GM21360 (cell line): ENCODE results near the gene LRCH4.

Experiments used
- ATAC-seq: cut with Tn5 transposase; IDR thresholded peaks from one replicate; pipeline ENCODE4 v1.9.1; 2021; ENCODE audit warnings: mild to moderate bottlenecking, moderate library complexity; ENCODE audit not compliant: unreplicated experiment

LRCH4 gene

GRCh38 chr7:100604976-100605911 lies 19.3 kb upstream of the LRCH4 start:
- ATAC-seq, result no peak

- ATAC-seq, result no peak
Measured at GRCh38 chr7:100604028-100604975, 18.4 kb upstream of the LRCH4 start.

GRCh38 chr7:100603726-100604027 lies 17.7 kb upstream of the LRCH4 start:
- no peak for ATAC-seq

GRCh38 chr7:100602889-100603725 lies 17.2 kb upstream of the LRCH4 start:
- ATAC-seq, result no peak

GRCh38 chr7:100600730-100601038 lies 14.8 kb upstream of the LRCH4 start:
- ATAC-seq, result no peak

- ATAC-seq, result no peak
Measured at GRCh38 chr7:100599911-100600729, 14.2 kb upstream of the LRCH4 start.

- no peak for ATAC-seq
Measured at GRCh38 chr7:100598425-100598824, 12.5 kb upstream of the LRCH4 start.

- ATAC-seq, result no peak
Measured at GRCh38 chr7:100595188-100595587, 9.3 kb upstream of the LRCH4 start.

GRCh38 chr7:100591596-100591995 lies 5.7 kb upstream of the LRCH4 start:
- ATAC-seq, result no peak

- no peak for ATAC-seq
Measured at GRCh38 chr7:100590077-100590737, 4.3 kb upstream of the LRCH4 start.

GRCh38 chr7:100589341-100589947 lies 3.5 kb upstream of the LRCH4 start:
- no peak for ATAC-seq

- no peak for ATAC-seq
Measured at GRCh38 chr7:100588438-100588837, 2.5 kb upstream of the LRCH4 start.

GRCh38 chr7:100586266-100587025 lies 517 bp upstream of the LRCH4 start, which contains the start of gene FBXO24:
FBXO24 (plus strand) TSS chr7:100586328; CDS start chr7:100586626, 298 bp downstream.
- ATAC-seq, result peak; percentile 83

- no peak for ATAC-seq
Measured at GRCh38 chr7:100584683-100585510, 1.0 kb downstream of the LRCH4 start.

- ATAC-seq, result no peak
Measured at GRCh38 chr7:100584054-100584682, 1.8 kb downstream of the LRCH4 start.

- ATAC-seq, result no peak
Measured at GRCh38 chr7:100583132-100584053, 2.5 kb downstream of the LRCH4 start.
